Caki2 (cell line): Measurements from ENCODE around the gene RAB12. TPM values are rescaled to one million over a fixed set of nuclear protein-coding genes. Genes with fewer than 3 reads are reported as not detected.
A peak's percentile ranks its signal among the peaks of the same experiment; 100 is the strongest.
"Not testable (repeated sequence)": the region's sequence is repeated elsewhere in the genome, so short reads cannot be mapped to it uniquely, and the experiment has no call there.

ENCODE experiments used
- DNase-seq: peaks from one replicate; pipeline ENCODE4 v3.0.0-alpha.2; 2015; ENCODE audit warnings: low read depth
- in situ Hi-C: cut with HindIII; loops from 2 replicates; pipeline ENCODE4 v1.10.0; 2016; ENCODE audit warnings: low sequenced_read_pairs, low pct_unique_long_range_greater_than_20kb, mixed read lengths
- total RNA-seq: library from RNA; depleted of rRNA; stranded (reverse); fragments of >200 nt; shearing (Covaris generic); gene quantifications from 2 replicates; pipeline ENCODE4 v1.2.3, GENCODE V29; 2014; ENCODE audit warnings: low replicate concordance

The RAB12 gene
- total RNA-seq, 1 experiment from 2014 or later = 39.9 TPM

DNA sequence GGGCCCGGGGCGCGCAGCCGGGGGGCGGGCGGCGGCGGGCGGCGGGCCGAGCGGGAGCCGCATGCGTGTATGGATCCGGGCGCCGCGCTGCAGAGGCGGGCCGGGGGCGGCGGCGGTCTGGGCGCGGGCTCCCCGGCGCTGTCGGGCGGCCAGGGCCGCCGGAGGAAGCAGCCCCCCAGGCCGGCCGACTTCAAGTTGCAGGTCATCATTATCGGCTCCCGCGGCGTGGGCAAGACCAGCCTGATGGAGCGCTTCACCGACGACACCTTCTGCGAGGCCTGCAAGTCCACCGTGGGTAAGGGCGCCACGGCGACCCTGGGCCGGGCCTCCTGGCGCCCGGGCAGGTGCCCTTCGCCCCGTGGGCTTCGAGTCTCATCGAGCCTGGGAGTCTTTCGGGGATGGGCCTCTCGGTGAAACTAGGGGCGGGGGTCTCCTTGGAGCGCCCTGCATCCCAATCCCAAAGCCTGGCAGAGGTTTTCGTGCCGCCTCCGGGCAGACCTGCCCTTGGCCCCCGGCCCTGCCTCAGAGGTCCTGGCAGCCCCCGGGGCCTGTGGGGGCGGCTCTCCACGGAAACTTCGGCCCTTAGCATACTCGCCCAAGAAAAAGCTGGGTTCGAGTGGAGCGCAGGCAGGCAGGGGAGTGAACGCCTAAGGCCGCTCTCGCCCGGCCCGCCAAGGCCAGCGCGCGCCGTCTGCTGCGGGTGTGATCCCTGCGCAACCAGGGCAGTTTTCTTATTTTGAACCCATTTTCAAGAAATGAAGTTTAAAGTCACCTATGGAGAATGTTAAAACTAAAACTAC, 622 bp downstream of the RAB12 start:
- in situ Hi-C loops = no loop called here

DNA sequence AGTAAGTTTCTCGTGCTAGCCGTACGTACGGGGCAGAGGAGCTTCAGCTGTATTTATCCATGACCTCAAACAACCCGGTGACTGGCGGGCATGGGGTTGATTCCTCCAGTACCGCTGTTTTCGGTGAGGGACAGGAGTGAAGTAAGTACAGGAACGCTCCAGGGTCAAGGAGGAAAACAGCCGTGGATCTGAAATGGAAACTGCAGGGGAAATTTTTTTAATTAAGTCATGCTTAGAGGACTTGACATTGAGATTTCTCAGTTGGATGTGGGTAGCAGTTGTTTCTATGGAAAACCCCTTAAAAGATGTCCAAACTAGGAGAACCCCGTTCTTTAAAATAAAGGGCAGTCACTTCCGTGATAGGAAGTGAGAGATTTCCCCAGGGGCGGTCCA, 1.2 kb downstream of the RAB12 start:
- DNase-seq = no peak
- in situ Hi-C loops = no loop called here

More for the DNA sequence above, 622 bp downstream of the RAB12 start:
- no peak for DNase-seq

DNA sequence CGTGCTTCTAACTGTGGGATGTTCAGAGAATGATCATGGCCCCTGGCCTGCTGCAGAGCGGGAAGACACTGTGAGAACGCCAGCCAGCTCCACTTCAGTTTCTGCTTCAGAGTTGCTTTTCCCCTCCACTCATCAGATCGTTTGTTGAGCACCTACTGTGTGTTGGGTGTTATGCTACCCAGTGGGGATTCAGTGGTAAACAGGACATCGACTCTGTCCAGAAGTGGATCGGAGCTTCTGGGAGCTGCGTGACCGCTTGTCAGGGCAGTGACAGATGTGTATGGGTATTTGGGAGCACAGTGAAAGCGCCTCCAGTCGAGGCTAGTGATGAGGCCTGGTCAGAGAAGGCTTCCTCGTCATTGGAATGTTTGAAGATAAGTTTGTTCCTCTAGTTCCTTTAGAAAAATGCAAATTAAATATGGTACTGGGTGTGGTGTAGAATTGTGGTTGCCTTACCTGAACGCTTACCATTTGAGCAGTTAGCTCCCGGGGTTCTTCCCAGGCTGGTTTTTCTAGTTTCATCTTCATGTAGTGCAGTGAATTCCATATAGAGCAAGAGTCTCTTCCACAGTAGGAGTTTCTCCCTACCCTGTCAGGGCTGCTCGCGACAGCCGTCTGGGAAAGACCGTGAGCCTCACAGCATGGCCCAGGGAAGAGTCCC, 2.8 kb downstream of the RAB12 start:
- no peak for DNase-seq
- in situ Hi-C loops = no loop called here

GRCh38 chr18:8614875-8615274, 5.6 kb downstream of the RAB12 start:
- no peak for DNase-seq

DNA sequence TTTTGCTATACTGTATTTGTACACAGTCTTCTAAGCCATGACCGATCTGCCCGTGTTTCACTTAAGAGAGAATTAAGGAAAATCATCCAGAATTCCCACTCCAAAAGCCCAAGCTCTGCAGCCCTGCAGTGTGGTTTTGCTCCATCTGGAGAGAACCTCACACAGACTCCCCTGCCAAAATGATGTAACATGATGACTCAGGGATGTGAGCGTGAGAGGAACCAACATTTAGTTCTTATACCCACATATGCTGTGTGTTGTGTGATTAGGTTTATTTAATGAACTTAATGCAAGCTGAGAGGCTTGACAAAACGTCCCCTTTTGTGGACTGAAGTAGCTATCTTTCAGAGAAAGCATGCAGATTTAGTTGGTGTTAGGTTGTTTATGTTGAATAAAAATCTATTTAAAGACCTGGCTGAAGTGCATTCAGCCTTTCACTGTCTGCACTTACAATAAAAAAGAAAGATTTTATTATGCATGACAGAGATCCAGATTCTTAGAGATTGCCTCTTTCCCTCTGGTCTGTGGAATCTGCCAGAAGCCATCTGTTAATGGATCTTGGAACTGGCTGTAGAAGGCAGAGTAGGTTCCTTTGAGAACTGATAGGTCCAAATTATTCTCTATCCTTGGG, 6.3 kb downstream of the RAB12 start:
- DNase-seq = peak; percentile 58
- in situ Hi-C loops = no loop called here

More at GRCh38 chr18:8614875-8615274, 5.6 kb downstream of the RAB12 start:
- in situ Hi-C loops = no loop called here

- peak; percentile 22 for DNase-seq
- in situ Hi-C loops = no loop called here
These were observed 6.8 kb downstream of the RAB12 start for GRCh38 chr18:8616028-8616401.

DNA sequence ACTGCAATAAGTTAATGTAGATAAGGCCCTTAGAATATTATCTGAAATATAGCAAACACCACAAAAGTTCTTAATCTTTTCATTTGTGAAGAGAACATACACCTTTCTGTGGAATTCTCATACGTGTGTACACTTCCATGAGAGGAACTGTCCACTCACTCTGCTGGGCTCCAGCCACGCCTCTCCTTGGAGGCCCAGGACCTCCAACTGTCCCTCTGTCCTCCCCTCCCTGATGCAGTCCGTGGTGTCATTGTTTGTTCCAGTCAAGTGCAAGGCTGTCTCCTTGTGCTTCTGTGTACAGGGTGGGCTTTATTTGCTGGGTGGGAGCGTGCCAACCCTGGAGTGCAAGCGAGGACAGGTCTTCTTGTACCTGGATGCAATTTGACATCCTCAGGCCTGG, 8.7 kb downstream of the RAB12 start:
- no peak for DNase-seq
- in situ Hi-C loops = no loop called here

- in situ Hi-C loops = no loop called here
These were observed 9.8 kb downstream of the RAB12 start for GRCh38 chr18:8619041-8619440.

GRCh38 chr18:8619835-8620577, 10.8 kb downstream of the RAB12 start:
- DNase-seq = no peak
- in situ Hi-C loops = no loop called here

More at GRCh38 chr18:8619041-8619440, 9.8 kb downstream of the RAB12 start:
- no peak for DNase-seq

- in situ Hi-C loops = no loop called here
- no peak for DNase-seq
These were observed 11.6 kb downstream of the RAB12 start for GRCh38 chr18:8620845-8621244.

- in situ Hi-C loops, DNase-seq: not testable (repeated sequence)
These were observed 13.4 kb downstream of the RAB12 start for GRCh38 chr18:8622625-8623024.

DNA sequence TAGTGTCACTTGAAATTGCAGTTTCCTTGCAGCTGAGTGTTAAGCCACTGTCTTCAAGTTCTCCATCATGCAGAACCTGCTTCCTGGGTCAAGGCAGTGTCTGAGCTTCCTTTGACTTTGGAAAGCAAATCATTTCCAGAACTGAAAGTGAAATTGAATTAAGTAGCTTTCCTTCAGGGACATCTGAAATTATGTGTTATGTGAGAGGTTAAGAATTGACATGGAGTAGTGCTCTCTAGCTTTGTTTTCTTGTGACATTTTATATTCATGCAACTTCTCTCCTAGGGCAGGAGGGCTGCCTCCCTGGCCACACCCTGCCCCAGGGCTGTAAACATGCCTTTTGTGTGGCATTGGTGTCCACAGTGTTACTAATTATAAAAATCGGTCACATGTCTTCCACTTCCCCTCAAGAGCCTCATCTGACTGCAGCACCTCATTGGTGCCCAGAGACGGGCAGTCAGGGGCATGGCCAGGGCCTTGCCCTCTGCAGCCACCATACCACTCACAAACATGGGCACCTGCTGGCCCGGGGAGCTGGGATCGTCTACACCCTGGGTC, 14.4 kb downstream of the RAB12 start:
- peak; percentile 28 for DNase-seq

DNA sequence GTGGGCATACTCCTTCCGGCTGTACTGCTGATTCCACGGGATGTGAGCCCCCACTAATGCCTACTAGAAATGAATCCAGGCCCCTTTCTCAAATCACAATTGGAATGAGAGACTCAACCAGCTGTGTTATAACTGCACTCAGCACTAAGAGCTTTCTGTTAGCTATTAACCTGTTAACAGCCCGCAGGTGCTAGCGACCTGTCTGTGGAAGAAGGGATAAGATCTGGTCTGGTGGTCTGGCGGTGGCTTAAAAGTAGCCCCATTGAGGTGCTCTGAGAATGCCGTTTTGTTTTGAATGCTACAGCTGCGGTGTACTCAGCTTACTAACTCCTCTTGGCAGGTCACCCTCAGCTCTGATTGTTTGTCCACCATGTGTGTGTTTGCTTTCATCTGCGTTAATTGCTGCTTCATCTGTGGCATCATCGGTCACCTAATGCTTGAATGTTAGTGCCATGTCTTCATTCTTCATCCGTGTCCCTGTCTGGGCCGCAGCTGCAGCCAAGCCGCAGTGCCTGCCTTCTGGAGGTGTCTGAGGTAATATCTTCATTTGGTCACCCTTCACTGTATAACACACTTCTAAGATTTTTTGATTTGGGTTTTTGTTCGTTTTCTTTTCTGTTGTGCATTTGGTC, 16.3 kb downstream of the RAB12 start:
- no peak for DNase-seq
- in situ Hi-C loops = no loop called here

More for the DNA sequence above, 14.4 kb downstream of the RAB12 start:
- in situ Hi-C loops = no loop called here

DNA sequence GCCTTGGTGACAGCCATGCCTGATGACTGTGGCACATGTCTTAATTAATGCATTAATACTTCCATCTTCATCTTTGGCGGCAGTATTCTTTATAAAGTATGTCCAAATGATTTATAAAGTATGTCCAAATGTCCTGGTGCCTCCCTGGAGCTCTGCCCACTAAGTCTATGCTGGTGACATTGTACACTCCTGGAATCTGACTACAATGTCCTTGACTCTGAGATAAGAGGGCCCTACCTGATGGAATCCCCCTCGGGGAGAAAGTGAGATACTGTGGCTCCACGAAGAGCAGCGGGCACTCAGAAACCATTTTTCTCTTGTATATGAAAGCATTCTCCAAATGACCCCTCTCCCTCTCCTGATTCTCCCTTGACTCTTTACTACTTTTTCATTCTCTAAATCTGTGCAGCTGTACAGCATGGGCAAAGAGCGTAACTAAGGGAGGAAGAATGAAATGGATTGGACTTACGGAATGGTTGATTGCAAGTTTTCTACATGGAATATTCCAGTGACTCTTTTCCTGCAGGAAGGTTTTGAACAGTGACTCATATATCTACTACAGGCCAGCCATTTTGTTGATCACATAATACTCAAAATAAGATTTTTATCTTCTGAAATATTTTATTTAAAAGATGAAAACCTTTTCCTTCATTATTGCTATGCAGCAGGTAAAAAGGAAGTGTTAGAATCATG, 17.3 kb downstream of the RAB12 start:
- DNase-seq = no peak
- in situ Hi-C loops = no loop called here

- DNase-seq = no peak
- in situ Hi-C loops = no loop called here
These were observed 17.9 kb downstream of the RAB12 start for GRCh38 chr18:8627107-8627472.

- in situ Hi-C loops = no loop called here
- DNase-seq = no peak
These were observed 18.3 kb downstream of the RAB12 start for GRCh38 chr18:8627540-8627939.

GRCh38 chr18:8629602-8630001, 20.4 kb downstream of the RAB12 start:
- in situ Hi-C loops = no loop called here
- DNase-seq = no peak
